Panc1 (cell line): ENCODE measurements around the gene NME4. TPM values are rescaled to one million over a fixed set of nuclear protein-coding genes. Genes with fewer than 3 reads are reported as not detected.

ENCODE experiments used
- ATAC-seq: fragments of 200-7000 bp; cut with Tn5 transposase; 2 replicates; pipeline ENCODE4 v1.9.1; 2020; ENCODE audit warnings: mild to moderate bottlenecking, moderate library complexity
- BruUV-seq: library from RNA; stranded (reverse); fragments of 400-500 nt; replicated peaks from 2 replicates; lab custom pipeline; 2021; lab: Mats Ljungman, UMichigan
- CTCF ChIA-PET: fragments of 300-600 bp; sonication (Branson Sonifier 250); formaldehyde crosslinking; loops from one replicate; lab custom pipeline; 2022; ENCODE audit warnings: antibody characterized with exemption; lab: Charles Lee
- POLR2A ChIA-PET: fragments of 300-600 bp; sonication (Branson Sonifier 250); formaldehyde crosslinking; loops from one replicate; lab custom pipeline; 2022; ENCODE audit warnings: antibody characterized with exemption; lab: Charles Lee
- DNase-seq: peaks from one replicate; pipeline ENCODE4 v3.0.0-alpha.2; 2010; ENCODE audit warnings: low read depth, low spot score
- H3K27ac ChIP-seq: 2 replicates; pipeline ENCODE4 v1.5.1; 2011; ENCODE audit warnings: mild to moderate bottlenecking, low read length, inconsistent platforms
- H3K27me3 ChIP-seq: fragments of 200-500 bp; sonication (Bioruptor generic); 2 replicates; pipeline ENCODE4 v1.6.0; 2014; ENCODE audit warnings: low read length, inconsistent platforms; ENCODE audit not compliant: control insufficient read depth, insufficient read depth
- H3K36me3 ChIP-seq: fragments of 200-500 bp; sonication (Bioruptor generic); 2 replicates; pipeline ENCODE4 v1.5.1; 2014; ENCODE audit warnings: inconsistent platforms, mild to moderate bottlenecking, low read length, moderate library complexity; ENCODE audit not compliant: control insufficient read depth, insufficient read depth
- H3K4me1 ChIP-seq: 2 replicates; pipeline ENCODE4 v1.5.1; 2011; ENCODE audit warnings: inconsistent platforms, mild to moderate bottlenecking, low read length, moderate library complexity; ENCODE audit not compliant: control insufficient read depth, insufficient read depth
- H3K4me3 ChIP-seq, 2 experiments: 2 replicates each; pipeline ENCODE4 v1.5.1; 2011 to 2012; ENCODE audit warnings: low read depth in 2 of 2, low read length in 2 of 2, mild to moderate bottlenecking in 2 of 2, inconsistent platforms in 1 of 2, moderate library complexity in 1 of 2
- H3K9me3 ChIP-seq: fragments of 200-500 bp; sonication (Bioruptor generic); 2 replicates; pipeline ENCODE4 v1.5.1; 2014; ENCODE audit warnings: low read depth, mild to moderate bottlenecking, inconsistent platforms, low read length, moderate library complexity; ENCODE audit not compliant: control insufficient read depth, insufficient read depth
- POLR2AphosphoS5 ChIP-seq: IDR thresholded peaks from 2 replicates; pipeline ENCODE4 v1.6.1; 2012; ENCODE audit warnings: mild to moderate bottlenecking, low read depth, low read length, moderate library complexity
- SIN3A ChIP-seq: IDR thresholded peaks from 2 replicates; pipeline ENCODE4 v1.6.1; 2012; ENCODE audit warnings: low read depth, mild to moderate bottlenecking, low read length, moderate library complexity, borderline replicate concordance; ENCODE audit not compliant: insufficient read depth
- TCF7L2 ChIP-seq: IDR thresholded peaks from 2 replicates; pipeline ENCODE4 v1.6.1; 2011; ENCODE audit warnings: mild to moderate bottlenecking, low read depth, low read length, inconsistent platforms
- in situ Hi-C: cut with HindIII; loops from 2 replicates; pipeline ENCODE4 v1.10.0; 2016; ENCODE audit warnings: low sequenced_read_pairs, low pct_unique_long_range_greater_than_20kb
- intact Hi-C: fragments of 100-400 bp; cut with micrococcal nuclease; formaldehyde crosslinking; loops from one replicate; pipeline ENCODE4 v1.10.0; 2022; ENCODE audit not compliant: unreplicated experiment
- total RNA-seq: library from RNA; stranded (reverse); gene quantifications from one replicate; pipeline ENCODE4 v1.2.1, GENCODE V29; 2021; ENCODE audit not compliant: unreplicated experiment
- TF ChIP-seq, protein P1 (sequence below): fragments of 450-650 bp; IDR thresholded peaks from 2 replicates; pipeline ENCODE4 v1.5.1; 2017; ENCODE audit warnings: mild to moderate bottlenecking
- TF ChIP-seq, protein P2 (sequence below), 2 experiments: IDR thresholded peaks; 2 replicates each; pipeline ENCODE4 v1.6.1; 2011 to 2012; ENCODE audit warnings: low read depth in 2 of 2, control low read depth in 1 of 2, low read length in 1 of 2, mild to moderate bottlenecking in 1 of 2, moderate library complexity in 1 of 2; ENCODE audit not compliant: insufficient read depth in 1 of 2

NME4 gene
- total RNA-seq, 1 experiment from 2014 or later = 500 TPM

DNA sequence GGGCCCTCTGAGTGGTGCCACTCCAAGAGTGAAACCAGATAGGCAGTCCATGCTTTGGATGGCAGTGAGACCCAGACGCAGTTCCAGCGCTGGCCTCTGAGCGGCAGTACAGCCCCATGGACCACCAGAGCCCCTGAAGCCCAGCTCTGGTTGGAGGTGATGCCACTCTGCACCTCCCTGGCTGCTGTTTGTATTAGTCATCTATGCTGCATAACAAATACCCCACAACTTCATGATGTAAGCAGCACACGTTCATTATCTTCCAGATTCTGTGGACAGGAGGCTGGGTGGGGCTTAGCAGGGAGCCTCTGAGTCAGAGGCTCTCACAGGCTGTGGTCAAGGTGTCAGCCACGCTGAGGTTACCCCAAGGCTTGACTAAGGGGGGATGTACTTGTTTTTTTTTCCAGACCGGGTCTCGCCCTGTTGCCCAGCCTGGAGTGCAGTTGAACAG is 5.1 kb upstream of the NME4 start:
- Histone ChIP-seq H3K4me1 (peaks cover 17% of the 10 kb centered on the region), H3K36me3 (no peaks in the 10 kb centered on the region), H3K27me3 (no peaks in the 10 kb centered on the region), H3K9me3 (no peaks in the 10 kb centered on the region), H3K4me3 (no peak overlapping the region), H3K27ac (no peak overlapping the region)
- BruUV-seq = no TSS peak
- intact Hi-C loops = loop anchor here (5.0 kb wide), 1 partner anchor 105 kb away; no protein-coding TSS in a partner anchor
- ChIA-PET POLR2A (interaction anchor here (0.7 kb wide), 1 partner anchor 101 kb away, joined by 3 read pairs; no protein-coding TSS in a partner anchor), CTCF (interaction anchor here (0.7 kb wide), 3 partner anchors 103 to 133 kb away, joined by 4 read pairs; no protein-coding TSS in a partner anchor)
- DNase-seq = no peak
- TF ChIP-seq SIN3A (no peak), POLR2AphosphoS5 (no peak)
- TF ChIP-seq, protein P1, sequence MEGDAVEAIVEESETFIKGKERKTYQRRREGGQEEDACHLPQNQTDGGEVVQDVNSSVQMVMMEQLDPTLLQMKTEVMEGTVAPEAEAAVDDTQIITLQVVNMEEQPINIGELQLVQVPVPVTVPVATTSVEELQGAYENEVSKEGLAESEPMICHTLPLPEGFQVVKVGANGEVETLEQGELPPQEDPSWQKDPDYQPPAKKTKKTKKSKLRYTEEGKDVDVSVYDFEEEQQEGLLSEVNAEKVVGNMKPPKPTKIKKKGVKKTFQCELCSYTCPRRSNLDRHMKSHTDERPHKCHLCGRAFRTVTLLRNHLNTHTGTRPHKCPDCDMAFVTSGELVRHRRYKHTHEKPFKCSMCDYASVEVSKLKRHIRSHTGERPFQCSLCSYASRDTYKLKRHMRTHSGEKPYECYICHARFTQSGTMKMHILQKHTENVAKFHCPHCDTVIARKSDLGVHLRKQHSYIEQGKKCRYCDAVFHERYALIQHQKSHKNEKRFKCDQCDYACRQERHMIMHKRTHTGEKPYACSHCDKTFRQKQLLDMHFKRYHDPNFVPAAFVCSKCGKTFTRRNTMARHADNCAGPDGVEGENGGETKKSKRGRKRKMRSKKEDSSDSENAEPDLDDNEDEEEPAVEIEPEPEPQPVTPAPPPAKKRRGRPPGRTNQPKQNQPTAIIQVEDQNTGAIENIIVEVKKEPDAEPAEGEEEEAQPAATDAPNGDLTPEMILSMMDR = peak; percentile 93
- in situ Hi-C loops = no loop called here
- peak; percentile 71 for ATAC-seq

DNA sequence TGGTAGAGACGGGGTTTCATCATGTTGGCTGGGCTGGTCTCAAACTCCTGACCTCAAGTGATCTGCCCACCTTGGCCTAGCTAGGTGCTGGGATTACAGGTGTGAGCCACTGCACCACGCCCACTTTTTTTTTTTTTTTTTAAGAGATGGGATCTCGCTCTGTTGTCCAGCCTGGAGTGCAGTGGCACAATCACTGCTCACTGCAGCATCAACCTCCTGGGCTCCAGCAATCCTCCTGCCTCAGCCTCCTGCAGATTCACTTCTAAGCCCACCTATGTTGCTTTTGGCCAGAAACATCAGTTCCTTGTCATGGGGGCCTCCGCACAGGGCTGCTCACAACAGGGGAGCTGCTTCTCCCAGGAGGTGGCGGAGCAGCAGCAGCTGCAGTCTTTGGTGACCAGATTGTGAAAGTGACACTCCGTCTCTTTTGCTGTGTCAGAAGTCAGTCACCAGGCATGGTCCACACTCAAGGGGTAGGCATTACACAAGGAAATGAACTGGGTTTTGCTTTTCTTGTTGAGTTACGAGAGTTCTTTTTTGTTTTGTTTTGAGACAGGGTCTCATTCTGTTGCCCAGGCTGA is 4.5 kb upstream of the NME4 start:
- Histone ChIP-seq H3K36me3 (no peaks in the 10 kb centered on the region), H3K4me1 (peaks cover 16% of the 10 kb centered on the region), H3K9me3 (no peaks in the 10 kb centered on the region), H3K4me3 (no peak overlapping the region), H3K27me3 (no peaks in the 10 kb centered on the region), H3K27ac (0 out of 2 replicates have a peak overlapping the region, but pooled peaks have one; percentile 9)
- no peak for ATAC-seq
- intact Hi-C loops (loop anchor here (5.0 kb wide), 1 partner anchor 105 kb away; no protein-coding TSS in a partner anchor), in situ Hi-C loops (no loop called here)
- TSS peak; percentile 78 for BruUV-seq
- TF ChIP-seq TCF7L2 (no peak), POLR2AphosphoS5 (no peak), SIN3A (no peak)
- TF ChIP-seq, protein P1 = no peak
- TF ChIP-seq, protein P2, sequence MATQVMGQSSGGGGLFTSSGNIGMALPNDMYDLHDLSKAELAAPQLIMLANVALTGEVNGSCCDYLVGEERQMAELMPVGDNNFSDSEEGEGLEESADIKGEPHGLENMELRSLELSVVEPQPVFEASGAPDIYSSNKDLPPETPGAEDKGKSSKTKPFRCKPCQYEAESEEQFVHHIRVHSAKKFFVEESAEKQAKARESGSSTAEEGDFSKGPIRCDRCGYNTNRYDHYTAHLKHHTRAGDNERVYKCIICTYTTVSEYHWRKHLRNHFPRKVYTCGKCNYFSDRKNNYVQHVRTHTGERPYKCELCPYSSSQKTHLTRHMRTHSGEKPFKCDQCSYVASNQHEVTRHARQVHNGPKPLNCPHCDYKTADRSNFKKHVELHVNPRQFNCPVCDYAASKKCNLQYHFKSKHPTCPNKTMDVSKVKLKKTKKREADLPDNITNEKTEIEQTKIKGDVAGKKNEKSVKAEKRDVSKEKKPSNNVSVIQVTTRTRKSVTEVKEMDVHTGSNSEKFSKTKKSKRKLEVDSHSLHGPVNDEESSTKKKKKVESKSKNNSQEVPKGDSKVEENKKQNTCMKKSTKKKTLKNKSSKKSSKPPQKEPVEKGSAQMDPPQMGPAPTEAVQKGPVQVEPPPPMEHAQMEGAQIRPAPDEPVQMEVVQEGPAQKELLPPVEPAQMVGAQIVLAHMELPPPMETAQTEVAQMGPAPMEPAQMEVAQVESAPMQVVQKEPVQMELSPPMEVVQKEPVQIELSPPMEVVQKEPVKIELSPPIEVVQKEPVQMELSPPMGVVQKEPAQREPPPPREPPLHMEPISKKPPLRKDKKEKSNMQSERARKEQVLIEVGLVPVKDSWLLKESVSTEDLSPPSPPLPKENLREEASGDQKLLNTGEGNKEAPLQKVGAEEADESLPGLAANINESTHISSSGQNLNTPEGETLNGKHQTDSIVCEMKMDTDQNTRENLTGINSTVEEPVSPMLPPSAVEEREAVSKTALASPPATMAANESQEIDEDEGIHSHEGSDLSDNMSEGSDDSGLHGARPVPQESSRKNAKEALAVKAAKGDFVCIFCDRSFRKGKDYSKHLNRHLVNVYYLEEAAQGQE (IDR thresholded peaks at IDR 0.05; ENCODE audit: insufficient read depth in 1 of 2, low read depth in 2 of 2, low read length in 1 of 2) = no peak
- CTCF ChIA-PET = interaction anchor here (0.7 kb wide), 2 partner anchors 127 to 132 kb away, joined by 4 read pairs; no protein-coding TSS in a partner anchor
- POLR2A ChIA-PET = interaction anchor here (0.7 kb wide), 1 partner anchor 101 kb away, joined by 3 read pairs; no protein-coding TSS in a partner anchor
- no peak for DNase-seq
